Right lobe of liver (tissue), 4 donors: Measurements from ENCODE around the gene FGFR2.
A peak's percentile ranks its signal among the peaks of the same experiment; 100 is the strongest.

Experiments
- CTCF ChIP-seq, 4 donors: fragments of 200-600 bp in 3 of 4; fragments of 450-650 bp in 1 of 4; IDR thresholded peaks; one replicate each; pipeline versions ENCODE4 v1.5.1 to v1.8.0; 2016 to 2022; ENCODE audit warnings: antibody characterized with exemption in 4 of 4, mild to moderate bottlenecking in 2 of 4
- POLR2A ChIP-seq: fragments of 450-650 bp; IDR thresholded peaks from one replicate; pipeline ENCODE4 v1.6.1; 2017; ENCODE audit warnings: antibody characterized with exemption, mild to moderate bottlenecking
- donor health status: DM: no; HTN: no; CAD: no.
- donor health status: DM: no; HTN: no; CAD: no.
- donor health status: DM: no; HTN: yes; CAD: no.

- TF ChIP-seq POLR2A (peak; percentile 82), CTCF (IDR thresholded peaks at IDR 0.05) (peak in 1 of 4 donors; percentile 6)
Observed at GRCh38 chr10:121598263-121599249, at the start of gene FGFR2.
